ENCODE results near the gene YJEFN3.
A peak's percentile ranks its signal among the peaks of the same experiment; 100 is the strongest.

YJEFN3 gene

DNA sequence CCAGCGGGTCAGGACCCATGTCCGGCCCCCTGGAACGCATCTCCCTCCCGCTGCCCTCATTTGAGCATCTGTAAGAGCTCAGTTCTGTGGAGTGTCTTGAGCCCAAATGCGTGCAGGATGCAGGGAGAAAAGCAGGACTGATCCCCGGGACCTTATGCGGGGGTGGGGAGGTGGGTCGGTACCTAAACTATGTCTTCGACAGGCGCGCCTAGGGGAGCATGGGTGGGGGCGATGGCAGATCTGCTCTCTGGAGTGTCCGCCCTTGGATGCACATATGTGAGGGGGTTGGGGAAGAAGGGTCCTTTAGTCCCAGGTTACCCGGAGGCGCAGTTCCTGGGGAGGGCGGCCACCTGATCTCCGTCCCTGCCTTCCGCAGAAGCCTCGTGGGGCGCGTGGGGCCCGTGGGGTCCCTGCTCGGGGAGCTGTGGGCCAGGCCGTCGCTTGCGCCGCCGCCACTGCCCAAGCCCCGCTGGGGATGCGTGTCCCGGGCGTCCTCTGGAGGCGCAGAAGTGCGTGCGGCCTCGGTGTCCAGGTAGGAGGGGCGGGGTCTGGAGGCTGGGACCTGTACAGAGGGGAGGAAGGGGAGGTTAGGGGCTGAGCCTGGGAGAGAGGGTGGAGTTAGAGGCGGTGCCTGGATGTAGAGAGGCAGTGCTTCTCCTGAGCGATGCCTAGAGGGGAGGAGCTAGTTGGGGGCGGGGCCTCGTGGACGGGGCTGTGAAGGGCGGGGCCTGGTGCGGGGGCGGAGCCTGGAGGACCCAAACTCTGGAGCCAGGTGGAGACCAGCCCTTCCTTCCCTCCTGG lies 12.2 kb downstream of the YJEFN3 start:
- DNase-seq, result no peak

DNA sequence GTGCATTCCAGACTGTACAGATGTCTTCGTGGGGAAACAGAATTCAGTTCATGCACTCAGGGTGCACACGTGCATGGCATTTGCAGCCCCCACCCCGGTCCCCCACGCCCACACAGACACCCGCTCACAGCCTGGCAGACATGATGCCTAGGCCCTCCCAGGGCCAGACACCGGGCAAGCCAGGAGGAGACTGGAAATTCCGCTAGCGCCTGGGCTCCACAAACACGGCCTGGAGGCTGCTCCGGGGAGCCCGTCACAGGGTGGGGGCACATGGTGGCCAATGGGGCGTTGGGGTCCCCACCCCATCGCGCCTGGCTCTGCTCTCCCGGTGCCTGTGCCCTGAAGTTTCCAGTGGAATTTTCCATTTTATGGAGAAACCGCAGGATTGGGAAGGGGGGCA lies 12.9 kb downstream of the YJEFN3 start:
- no peak for DNase-seq

DNA sequence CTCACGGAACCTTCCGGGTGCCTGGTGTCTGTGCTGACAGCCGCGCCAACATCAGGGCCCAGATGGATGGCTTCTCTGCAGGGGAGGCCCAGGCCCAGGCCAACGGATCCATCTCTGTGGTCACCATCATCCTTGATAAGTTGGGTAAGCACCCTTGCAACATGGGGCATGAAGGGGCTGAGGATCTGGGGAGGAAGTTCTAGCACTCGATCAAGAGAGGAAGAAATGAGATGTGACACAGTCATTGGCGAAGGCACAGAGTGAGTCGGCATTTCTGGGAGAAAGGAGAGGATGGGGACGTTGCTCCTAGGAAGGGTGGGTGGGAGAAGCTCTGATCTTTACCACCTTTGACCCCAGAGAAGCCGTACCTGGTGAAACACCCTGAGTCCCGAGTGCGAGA lies 13.8 kb downstream of the YJEFN3 start:
- DNase-seq, result no peak

DNA sequence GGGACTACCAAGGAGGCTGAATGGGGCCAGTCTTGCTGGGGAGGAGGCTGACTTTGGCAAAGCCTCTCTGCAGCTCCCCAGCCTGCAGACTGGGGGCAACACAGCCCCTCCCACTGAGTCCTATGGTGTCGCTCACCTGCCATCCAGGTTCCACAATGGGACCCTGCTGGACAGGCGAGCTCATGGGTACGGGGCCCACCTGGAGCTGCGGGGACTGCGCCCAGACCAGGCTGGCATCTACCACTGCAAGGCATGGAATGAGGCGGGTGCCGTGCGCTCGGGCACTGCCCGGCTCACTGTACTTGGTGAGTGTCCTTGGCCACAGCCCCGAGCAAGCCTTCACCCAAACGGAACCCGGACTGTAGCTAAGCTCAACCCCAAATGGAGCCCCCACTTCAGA lies 14.4 kb downstream of the YJEFN3 start:
- DNase-seq, result no peak

DNA sequence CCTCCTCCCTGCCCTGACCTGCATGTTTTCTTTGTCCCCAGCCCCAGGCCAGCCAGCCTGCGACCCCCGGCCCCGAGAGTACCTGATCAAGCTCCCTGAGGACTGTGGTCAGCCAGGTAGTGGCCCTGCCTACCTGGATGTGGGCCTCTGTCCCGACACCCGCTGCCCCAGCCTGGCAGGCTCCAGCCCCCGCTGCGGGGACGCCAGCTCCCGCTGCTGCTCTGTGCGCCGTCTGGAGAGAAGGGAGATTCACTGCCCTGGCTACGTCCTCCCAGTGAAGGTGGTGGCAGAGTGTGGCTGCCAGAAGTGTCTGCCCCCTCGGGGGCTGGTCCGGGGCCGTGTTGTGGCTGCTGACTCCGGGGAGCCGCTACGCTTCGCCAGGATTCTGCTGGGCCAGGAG lies 14.9 kb downstream of the YJEFN3 start:
- no peak for DNase-seq

DNA sequence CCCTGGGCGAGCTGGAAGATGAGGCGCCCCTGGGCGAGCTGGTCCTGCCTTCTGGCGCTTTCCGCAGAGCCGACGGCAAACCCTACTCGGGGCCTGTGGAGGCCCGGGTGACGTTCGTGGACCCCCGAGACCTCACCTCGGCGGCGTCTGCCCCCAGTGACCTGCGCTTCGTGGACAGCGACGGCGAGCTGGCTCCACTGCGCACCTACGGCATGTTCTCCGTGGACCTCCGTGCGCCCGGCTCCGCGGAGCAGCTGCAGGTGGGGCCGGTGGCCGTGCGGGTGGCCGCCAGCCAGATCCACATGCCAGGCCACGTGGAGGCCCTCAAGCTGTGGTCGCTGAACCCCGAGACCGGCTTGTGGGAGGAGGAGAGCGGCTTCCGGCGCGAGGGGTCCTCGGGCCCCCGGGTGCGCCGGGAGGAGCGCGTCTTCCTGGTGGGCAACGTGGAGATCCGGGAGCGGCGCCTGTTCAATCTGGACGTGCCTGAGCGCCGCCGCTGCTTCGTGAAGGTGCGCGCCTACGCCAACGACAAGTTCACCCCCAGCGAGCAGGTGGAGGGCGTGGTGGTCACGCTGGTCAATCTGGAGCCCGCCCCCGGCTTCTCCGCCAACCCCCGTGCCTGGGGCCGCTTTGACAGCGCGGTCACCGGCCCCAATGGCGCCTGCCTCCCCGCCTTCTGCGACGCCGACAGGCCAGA lies 15.7 kb downstream of the YJEFN3 start:
- DNase-seq, result no peak

DNA sequence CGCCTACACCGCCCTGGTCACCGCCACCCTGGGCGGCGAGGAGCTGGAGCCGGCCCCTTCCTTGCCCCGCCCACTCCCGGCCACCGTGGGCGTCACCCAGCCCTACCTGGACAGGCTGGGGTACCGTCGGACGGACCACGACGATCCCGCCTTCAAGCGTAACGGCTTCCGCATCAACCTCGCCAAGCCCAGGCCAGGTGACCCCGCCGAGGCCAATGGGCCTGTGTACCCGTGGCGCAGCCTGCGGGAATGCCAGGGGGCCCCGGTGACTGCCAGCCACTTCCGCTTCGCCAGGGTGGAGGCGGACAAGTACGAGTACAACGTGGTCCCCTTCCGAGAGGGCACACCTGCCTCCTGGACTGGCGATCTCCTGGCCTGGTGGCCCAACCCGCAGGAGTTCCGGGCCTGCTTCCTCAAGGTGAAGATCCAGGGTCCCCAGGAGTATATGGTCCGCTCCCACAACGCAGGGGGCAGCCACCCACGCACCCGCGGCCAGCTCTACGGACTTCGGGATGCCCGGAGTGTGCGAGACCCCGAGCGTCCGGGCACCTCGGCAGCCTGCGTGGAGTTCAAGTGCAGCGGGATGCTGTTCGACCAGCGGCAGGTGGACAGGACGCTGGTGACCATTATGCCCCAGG lies 16.4 kb downstream of the YJEFN3 start:
- no peak for DNase-seq

DNA sequence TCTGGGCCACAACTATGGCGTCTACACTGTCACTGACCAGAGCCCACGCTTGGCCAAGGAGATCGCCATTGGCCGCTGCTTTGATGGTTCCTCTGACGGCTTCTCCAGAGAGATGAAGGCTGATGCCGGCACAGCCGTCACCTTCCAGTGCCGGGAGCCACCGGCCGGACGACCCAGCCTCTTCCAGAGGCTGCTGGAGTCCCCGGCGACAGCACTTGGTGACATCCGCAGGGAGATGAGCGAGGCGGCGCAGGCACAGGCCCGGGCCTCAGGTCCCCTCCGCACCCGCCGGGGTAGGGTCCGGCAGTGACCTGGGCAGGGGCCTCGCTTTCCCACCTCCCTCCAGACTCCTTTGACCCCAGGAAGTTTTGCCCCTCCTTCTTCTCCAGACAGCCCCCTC lies 17.0 kb downstream of the YJEFN3 start:
- DNase-seq, result no peak

DNA sequence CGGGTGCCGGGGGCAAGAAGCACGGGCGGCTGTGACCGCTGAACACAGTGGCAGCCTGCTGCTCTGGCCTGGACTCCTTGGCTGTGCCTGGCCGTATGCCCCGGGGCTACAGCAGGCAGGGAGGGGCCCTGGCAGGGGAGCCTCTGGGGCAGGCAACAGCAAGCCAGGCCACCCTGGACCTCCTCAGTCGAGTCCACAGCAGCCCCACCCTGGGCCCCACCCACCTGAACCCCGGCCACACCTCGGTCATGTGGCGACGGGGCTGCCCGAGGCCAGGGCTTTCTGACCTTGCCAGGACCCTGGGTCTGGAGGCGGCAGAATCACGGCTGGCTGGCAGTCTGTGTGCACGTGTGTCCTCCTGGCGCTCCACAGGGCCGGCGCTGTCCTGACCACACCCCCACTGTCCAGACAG lies 18.0 kb downstream of the YJEFN3 start:
- DNase-seq, result no peak

DNA sequence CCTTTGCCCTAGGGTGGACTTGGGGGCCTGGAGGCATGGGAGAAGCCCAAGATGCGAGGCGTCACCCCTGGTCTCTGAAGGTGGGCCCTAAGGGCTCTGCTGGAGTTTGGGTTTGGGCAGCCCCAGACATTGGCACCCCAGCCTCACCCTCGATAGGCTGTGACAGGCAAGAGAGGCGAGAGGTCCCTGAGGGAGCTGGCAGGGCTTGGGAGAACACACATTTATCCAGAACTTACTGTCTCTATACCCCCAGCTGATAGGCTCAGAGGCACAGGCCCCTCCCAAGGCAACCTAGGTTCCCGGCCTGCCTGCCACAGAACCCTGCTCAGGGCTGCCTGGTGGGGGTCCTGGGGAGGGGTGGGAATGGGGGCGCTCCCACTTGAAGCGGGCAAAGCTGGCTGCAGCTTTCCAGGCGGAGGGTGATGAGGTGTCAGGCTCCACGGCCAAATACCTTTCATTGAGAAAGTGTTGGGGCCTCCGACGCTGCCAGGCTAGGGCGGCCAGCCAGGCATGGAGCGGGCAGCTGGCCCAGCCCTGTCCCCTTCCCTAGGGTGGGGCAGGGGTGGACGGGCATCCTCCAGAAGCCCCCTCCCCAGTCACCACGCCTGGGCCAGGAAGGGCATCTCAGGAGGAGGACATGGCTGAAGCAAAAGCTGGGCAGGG lies 19.1 kb downstream of the YJEFN3 start:
- DNase-seq, result no peak

DNA sequence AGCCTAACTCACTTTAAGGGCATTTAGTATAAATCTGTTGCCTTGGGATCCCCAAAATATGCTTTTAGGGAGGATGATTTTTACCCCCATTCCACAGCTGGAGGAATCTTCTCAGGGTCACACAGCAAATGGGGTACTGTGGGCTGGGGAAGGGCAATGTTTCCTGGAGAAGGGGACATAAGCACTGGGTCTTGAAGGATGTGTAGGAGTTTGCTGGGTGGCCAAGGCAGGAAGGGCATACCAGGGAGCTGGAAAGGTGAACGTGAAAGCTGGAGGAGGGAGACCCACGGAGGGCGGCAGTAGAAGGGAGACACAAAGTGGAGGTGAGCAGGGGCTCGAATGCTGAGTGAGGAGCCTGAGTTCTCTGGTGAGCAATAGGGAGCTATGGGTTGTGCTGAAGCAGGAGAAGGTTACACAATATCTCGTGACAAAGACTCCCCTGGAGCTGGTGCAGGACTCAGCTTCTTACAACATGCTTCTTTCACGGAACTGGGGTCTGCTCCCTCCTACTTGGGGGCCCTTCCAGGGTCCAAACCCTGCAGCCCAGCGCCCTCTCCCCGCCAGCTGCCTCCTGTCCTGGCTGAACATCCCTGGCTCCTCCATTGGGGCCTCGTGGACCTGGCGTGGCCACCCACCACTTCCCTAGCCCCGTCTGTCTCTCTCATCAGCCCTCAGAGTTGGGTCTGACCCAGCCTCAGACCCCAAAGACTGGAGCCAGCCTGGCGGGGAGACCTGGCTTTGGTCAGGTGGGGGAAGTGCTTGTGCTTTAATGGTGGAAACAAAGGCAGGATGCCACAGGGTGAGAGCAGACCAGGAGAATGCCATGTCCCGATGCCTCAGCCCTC lies 20.4 kb downstream of the YJEFN3 start:
- no peak for DNase-seq

DNA sequence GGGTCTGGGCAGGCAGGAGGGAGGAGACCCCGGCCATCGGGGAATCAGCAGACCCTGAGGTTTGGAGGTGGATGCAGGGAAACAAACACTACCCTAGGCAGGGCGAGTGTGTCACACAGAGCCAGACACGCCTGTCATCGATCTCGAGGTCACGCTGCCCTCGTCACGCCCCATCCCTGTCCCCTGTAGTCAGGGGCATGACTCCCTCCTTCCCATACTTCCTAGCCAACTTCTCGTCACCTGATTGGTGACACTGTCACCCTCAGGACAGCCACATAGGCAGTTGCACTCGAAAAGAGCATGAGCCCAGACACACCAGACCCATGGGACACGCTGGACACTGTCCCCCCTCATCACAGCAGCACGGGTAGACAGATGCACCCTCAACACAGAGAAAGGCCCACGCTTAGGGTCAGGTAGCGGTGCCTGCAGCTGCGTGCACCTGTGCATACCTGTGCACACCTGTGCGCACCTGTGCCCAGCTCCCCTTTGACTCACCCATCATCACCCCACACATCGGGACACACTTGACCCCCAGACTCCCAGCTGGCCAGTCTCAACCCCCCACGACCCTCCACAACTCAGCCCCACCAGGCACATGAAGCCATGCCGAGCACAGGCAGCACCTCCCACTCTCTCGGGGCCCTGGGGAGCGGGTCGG lies 21.2 kb downstream of the YJEFN3 start:
- no peak for DNase-seq

DNA sequence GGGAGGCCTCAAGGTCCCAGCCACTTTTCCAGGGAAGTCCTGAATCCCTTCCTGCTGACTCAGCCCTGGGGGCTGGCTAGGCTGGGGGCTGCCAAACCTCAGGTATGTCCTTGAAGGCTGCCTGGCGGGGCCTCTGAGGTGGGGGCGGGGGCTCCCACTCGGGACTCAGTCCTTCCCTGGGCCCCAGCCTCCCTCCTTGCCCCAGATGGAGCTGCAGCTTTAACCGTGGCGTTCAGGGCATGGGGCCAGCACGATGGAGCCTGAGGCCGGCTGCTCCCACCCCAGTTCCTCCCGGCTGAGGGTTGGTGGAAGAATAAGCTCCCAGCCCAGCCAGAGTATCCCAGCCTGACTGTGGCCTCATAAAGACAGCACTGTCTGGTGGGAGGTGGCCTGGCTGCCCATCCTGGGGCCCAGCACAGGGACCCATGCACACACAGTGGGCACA lies 21.8 kb downstream of the YJEFN3 start:
- DNase-seq, result no peak

DNA sequence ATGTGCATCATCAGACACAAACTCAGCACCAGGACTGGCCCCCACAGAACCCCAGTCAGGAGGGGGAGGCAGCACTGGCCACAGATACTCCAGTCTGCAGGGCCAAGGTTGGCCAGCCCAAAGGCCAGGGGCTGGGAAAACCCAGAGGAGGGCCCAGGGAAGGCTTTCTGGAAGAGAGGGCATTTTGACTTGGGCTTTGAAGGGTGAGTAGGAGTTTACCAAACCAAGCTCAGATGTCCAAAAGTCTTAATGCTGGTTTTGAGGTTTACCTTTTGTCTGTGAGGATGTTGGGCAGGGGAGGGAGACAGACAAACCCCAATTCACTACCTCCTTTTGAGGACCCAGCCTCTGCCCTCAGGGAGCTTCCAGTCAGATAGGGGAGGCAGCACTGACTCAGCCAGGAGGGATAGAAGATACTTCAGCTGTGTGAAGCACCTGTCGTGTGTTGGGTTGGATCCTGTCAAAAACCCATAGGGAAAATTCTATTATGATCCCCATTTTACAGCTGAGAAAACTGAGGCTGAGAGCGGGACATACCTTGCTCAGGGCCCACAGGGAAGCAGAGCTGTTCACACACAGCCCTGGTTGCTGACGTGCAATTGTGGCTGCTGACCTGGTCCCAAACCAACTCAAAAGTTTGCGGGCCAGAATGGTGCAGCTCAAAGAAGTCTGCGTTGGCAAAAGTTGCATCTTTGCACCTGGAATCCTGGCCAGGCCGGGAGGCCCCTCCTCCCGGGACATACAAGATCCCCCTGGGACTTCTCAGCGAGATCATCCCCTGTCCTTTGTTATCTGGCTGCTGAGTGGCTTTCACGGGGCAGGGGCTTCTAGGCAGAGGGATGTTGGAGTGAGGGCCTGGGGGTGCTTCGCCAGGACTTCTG lies 22.5 kb downstream of the YJEFN3 start:
- DNase-seq, result no peak

DNA sequence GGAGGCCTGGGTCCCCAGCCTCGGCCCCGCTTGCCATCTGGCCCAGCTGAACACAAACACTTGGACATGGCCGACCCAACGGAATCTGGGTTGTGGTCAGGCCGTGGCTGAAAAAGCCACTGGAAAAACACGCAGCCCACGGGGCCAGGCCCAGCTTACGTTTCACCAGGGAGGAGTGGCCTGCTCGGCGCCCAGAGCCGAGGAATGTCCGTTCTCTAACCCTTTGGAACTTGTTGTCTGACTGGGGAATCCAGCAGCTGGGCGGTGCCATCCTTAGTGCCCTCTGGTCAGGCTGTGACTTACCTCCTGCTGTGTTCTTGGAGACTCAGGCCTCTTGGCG lies 23.1 kb downstream of the YJEFN3 start:
- no peak for DNase-seq

DNA sequence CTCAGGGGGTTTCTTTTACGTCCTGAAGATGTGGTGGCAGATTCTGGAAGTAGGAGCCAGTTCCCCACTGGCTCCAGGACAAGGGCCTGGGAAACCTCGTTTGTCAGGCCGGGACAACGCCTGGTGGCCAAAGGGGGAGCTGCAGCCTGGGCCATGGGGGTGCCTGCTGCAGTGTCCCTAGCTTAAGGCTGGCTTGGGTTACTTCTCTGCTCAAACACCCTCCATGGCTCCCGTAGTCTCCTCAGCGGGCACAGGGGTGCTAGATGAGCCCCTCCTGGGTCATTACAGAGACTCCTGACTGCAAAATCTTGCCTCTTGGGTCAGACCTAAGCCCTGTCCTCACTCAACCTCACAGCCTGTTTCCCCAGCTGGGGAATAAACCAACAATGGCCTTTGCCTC lies 24.1 kb downstream of the YJEFN3 start:
- no peak for DNase-seq

DNA sequence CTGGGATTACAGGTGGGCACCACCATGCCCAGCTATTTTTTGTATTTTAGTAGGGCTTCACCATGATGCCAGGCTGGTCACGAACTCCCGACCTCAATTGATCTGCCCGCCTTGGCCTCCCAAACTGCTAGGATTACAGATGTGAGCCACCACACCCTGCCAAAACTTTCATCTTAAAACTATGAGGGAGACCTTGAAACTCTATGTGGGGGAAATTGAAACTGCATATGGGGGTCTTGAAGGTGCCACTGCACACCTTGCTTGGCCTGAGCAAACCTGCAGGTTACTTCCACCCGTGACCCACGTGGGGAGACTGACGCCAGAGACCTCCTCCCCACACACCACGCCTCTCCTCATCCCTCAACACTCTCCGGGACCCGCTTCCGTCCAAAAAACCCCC lies 25.0 kb downstream of the YJEFN3 start:
- no peak for DNase-seq

DNA sequence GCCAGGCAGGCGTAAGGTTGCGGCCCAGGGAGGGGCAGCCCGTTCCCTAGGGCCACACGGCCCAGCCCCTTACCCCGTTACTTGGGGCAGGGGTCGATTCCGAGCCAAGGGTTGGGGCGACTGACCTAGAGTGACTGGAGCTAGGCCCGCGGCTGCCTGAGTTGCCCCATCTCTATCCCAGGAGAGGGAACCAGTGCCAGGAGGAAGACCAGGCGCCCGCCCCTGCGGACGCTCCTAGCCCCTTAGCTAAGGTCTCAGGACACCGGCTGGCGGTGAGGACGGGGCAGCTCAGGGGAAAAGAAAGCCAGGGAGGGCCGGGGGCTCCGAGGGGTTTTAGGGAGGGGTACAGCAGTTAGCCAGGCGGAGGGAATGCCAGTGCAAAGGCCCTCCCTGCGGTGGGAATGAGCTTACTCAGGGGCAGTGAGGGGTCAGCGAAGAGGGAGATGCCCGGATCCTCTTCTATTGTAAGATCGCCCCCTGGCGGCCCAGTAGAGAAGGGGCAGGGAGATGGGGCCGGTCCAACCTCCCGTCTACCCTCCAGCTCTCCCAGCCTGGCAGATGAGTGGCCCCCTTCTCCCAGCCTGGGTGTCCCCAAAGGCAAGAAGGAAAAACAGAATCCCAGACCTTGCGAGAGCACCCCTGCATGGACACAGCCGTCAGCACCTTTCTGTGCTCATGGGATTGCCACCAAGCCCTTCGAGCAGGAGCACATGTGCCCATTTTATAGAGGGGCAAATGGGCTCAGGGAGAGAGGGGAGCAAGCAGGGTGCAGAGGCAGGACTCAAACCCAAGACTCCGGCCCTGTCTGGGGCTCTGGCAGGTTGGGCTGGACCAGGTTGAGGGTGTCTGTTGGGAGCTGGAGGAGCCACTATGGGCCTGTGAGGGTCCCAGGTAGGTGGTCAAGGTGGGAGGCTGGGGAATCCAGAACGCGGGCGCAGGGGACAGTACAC lies 25.6 kb downstream of the YJEFN3 start:
- peak; percentile 1 for DNase-seq

DNA sequence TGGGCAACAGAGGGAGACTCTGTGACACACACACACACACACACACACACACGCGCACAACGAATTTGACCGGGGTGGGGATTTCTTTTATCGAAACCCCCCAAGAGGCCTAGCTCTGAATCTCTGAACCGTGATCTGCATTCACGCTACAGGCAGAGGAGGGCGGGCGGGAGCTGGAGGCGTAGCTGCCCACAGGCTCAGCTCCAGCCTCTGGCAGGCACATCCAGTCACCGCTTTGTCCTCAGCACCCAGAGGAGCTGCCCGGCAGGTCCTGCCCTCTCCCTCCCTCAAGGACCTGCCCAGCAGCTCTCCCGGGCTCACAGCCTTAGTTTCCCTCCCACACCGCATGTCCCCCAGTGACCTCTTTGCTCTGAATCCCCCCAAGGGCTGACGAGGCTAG lies 29.3 kb downstream of the YJEFN3 start:
- no peak for DNase-seq

DNA sequence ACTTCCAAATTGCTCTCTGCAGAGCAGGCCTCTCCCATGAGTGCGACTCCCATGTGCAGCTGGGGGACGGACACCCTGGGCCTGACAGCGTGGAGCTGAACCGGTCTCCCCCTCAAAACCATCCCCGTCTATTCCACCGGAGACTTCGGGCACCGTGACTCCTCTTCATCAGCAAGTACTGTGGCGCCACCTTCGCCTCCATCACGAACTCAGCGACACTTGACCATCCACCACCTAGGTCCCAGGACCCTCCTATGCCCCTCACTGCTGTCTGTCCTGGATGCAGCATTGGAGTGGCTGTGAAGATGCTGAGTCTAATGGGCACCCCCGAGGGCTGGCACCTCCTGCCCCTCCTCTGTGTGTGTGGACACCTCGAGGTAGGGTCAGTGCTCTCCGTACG lies 29.9 kb downstream of the YJEFN3 start:
- no peak for DNase-seq

All from NCI-H1092 treated with DMSO at 0.1 percent for 48 hours (cell line).